SU-DHL-6 (cell line): ENCODE data around the gene UBA6.

ENCODE experiments used
- H2AFZ ChIP-seq: fragments of 200-600 bp; sonication (generic); 2 replicates; pipeline ENCODE4 v1.6.1; 2014; ENCODE audit warnings: low read depth, mild to moderate bottlenecking, moderate library complexity, mixed read lengths, antibody characterized with exemption, low read length; ENCODE audit not compliant: severe bottlenecking
- H3F3A ChIP-seq: fragments of 200-600 bp; shearing (Covaris generic); 2 replicates; pipeline ENCODE4 v1.6.0; 2016; ENCODE audit warnings: antibody characterized with exemption, mild to moderate bottlenecking; ENCODE audit not compliant: insufficient read depth
- H3K27ac ChIP-seq: fragments of 200-600 bp; sonication (generic); 2 replicates; pipeline ENCODE4 v1.5.1; 2016; ENCODE audit warnings: low read depth, mild to moderate bottlenecking, low read length, moderate library complexity, mixed read lengths
- H3K27me3 ChIP-seq: fragments of 200-600 bp; sonication (generic), shearing (Covaris generic); 2 replicates; pipeline ENCODE4 v1.6.0; 2014; ENCODE audit warnings: mild to moderate bottlenecking, low read length
- H3K36me3 ChIP-seq: fragments of 200-600 bp; sonication (generic); 2 replicates; pipeline ENCODE4 v1.6.1; 2014; ENCODE audit warnings: mild to moderate bottlenecking, low read length, mixed read lengths
- H3K4me2 ChIP-seq: fragments of 300-600, 200-600 bp; shearing (Covaris generic), sonication (generic); 2 replicates; pipeline ENCODE4 v1.6.0; 2014; ENCODE audit warnings: low read length, low read depth, mild to moderate bottlenecking; ENCODE audit not compliant: poor library complexity, severe bottlenecking
- H3K4me3 ChIP-seq: fragments of 200-600 bp; sonication (generic); 2 replicates; pipeline ENCODE4 v1.5.1; 2014; ENCODE audit warnings: antibody characterized with exemption, low read length, mild to moderate bottlenecking, mixed read lengths; ENCODE audit not compliant: insufficient read depth, poor library complexity, severe bottlenecking
- H3K79me2 ChIP-seq: fragments of 200-600 bp; sonication (generic); 2 replicates; pipeline ENCODE4 v1.6.1; 2014; ENCODE audit warnings: mild to moderate bottlenecking, low read length, moderate library complexity; ENCODE audit not compliant: insufficient read depth
- H3K9ac ChIP-seq: fragments of 200-600 bp; sonication (generic); 2 replicates; pipeline ENCODE4 v1.7.0; 2014; ENCODE audit warnings: mild to moderate bottlenecking, low read length
- H3K9me2 ChIP-seq: fragments of 200-600 bp; sonication (generic); replicated peaks from 2 replicates; pipeline ENCODE4 v1.6.1; 2014; ENCODE audit warnings: low read length; ENCODE audit not compliant: insufficient read depth
- H3K9me3 ChIP-seq: fragments of 200-600 bp; sonication (generic); 2 replicates; pipeline ENCODE4 v1.6.1; 2014; ENCODE audit warnings: low read length, mixed read lengths; ENCODE audit not compliant: insufficient read depth
- H4K20me1 ChIP-seq: fragments of 200-600 bp; sonication (generic); 2 replicates; pipeline ENCODE4 v1.6.1; 2014; ENCODE audit warnings: low read depth, mild to moderate bottlenecking, antibody characterized with exemption, low read length, moderate library complexity, mixed read lengths
- CTCF ChIP-seq: fragments of 200-600 bp; sonication (generic); IDR thresholded peaks from one replicate; pipeline ENCODE4 v1.5.1; 2017; ENCODE audit warnings: antibody characterized with exemption, mild to moderate bottlenecking, low read length, moderate library complexity; ENCODE audit not compliant: insufficient read depth, poor library complexity, severe bottlenecking
- EZH2phosphoT487 ChIP-seq: fragments of 200-600 bp; sonication (generic), shearing (Covaris generic); conservative IDR thresholded peaks from 2 replicates; pipeline ENCODE4 v1.6.1; 2018; ENCODE audit warnings: mild to moderate bottlenecking, antibody characterized with exemption, low read length, moderate library complexity, mixed read lengths

The UBA6 gene

GRCh38 chr4:67568820-67569219, 132.1 kb downstream of the UBA6 start:
- Histone ChIP-seq H4K20me1 (no peaks in the 10 kb centered on the region), H3F3A (peaks cover 22% of the 10 kb centered on the region; the same call in 1 of the 2 replicates), H3K4me3 (no peak overlapping the region), H3K27ac (no peak overlapping the region), H3K36me3 (no peaks in the 10 kb centered on the region; the same call in 1 of the 2 replicates), H3K79me2 (peaks cover 49% of the 10 kb centered on the region), H3K4me2 (no peak overlapping the region), H3K9me3 (no peaks in the 10 kb centered on the region), H3K9ac (no peak overlapping the region), H3K9me2 (no peaks in the 10 kb centered on the region), H3K27me3 (no peaks in the 10 kb centered on the region), H2AFZ (no peak overlapping the region)
- TF ChIP-seq CTCF = no peak
- no peak for TF ChIP-seq EZH2phosphoT487

- H4K20me1 ChIP-seq = no peaks in the 10 kb centered on the region
- no peak overlapping the region for H3K9ac ChIP-seq
- H3K36me3 ChIP-seq = peaks cover 2% of the 10 kb centered on the region; the same call in 1 of the 2 replicates
- H3K4me2 ChIP-seq = no peak overlapping the region
- H3K4me3 ChIP-seq = no peak overlapping the region
- no peak overlapping the region for H2AFZ ChIP-seq
- no peaks in the 10 kb centered on the region for H3K27me3 ChIP-seq
- H3K79me2 ChIP-seq = peaks cover 72% of the 10 kb centered on the region
- TF ChIP-seq EZH2phosphoT487 = no peak
- TF ChIP-seq CTCF = no peak
- no peaks in the 10 kb centered on the region for H3K9me3 ChIP-seq
- H3K27ac ChIP-seq = no peak overlapping the region
- H3F3A ChIP-seq = peaks cover 8% of the 10 kb centered on the region; the same call in 1 of the 2 replicates
- H3K9me2 ChIP-seq = no peaks in the 10 kb centered on the region
Measured at GRCh38 chr4:67566335-67566734, 134.6 kb downstream of the UBA6 start.

GRCh38 chr4:67565284-67565683, 135.7 kb downstream of the UBA6 start:
- Histone ChIP-seq H3F3A (peaks cover 7% of the 10 kb centered on the region; the same call in 1 of the 2 replicates), H3K9me2 (no peaks in the 10 kb centered on the region), H4K20me1 (no peaks in the 10 kb centered on the region), H3K27ac (peak overlapping the region; percentile 29; the same call in 1 of the 2 replicates), H3K36me3 (peaks cover 2% of the 10 kb centered on the region; the same call in 1 of the 2 replicates), H3K4me2 (peak overlapping the region; percentile 10), H3K27me3 (no peaks in the 10 kb centered on the region), H3K9ac (no peak overlapping the region), H2AFZ (no peak overlapping the region), H3K4me3 (no peak overlapping the region), H3K79me2 (peaks cover 82% of the 10 kb centered on the region), H3K9me3 (no peaks in the 10 kb centered on the region)
- TF ChIP-seq CTCF (no peak), EZH2phosphoT487 (no peak)
